GM19328 (cell line): ENCODE data around the gene TMEM140.
"Not testable (repeated sequence)": the region's sequence is repeated elsewhere in the genome, so short reads cannot be mapped to it uniquely, and the experiment has no call there.

Source experiments
- ATAC-seq: cut with Tn5 transposase; IDR thresholded peaks from one replicate; pipeline ENCODE4 v1.9.1; 2021; ENCODE audit warnings: mild to moderate bottlenecking, moderate library complexity; ENCODE audit not compliant: unreplicated experiment

Gene TMEM140

DNA sequence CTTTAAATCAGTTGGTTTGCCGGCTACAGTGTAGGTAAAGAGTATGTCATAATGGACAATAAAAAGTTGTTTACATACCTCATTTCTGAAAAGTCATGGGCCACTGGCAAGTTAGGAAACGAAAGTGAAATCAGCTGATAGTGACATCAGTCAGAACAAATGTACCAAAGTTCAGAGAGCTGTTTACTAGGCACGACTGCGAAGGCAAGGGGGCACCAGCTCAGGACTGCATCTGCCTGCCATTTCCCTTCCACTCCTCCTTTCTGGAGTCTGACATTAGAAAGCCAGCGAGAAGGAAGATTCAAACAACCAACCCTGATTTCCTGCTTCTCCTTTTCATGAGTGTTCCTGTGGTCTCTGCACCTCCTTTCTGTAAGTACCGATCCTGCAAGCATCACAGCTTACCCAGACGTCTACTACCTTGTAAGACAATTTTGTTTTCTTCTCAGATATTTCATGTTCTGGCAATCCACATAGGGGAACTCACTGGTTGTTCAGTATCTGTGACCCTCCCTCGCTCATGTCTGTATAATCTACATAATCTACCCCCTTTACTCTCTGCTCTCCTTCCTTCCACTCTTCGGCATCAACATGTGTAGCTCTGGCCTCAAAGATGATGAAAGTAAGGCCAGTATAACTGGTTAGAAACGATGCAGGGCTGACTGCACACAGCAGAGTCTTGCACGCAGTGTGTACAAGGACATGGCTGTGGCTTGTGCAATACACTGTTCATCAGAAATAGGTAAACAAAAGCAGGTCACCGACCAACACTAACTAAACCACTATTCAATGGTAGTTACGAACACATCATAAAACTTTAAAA, at the start of gene TMEM140:
Gene TMEM140 (plus strand): TSS at position 174 of the 823 bp plus-strand sequence. CDS start 16,370 bp downstream, outside the sequence.
- ATAC-seq = peak; percentile 52

DNA sequence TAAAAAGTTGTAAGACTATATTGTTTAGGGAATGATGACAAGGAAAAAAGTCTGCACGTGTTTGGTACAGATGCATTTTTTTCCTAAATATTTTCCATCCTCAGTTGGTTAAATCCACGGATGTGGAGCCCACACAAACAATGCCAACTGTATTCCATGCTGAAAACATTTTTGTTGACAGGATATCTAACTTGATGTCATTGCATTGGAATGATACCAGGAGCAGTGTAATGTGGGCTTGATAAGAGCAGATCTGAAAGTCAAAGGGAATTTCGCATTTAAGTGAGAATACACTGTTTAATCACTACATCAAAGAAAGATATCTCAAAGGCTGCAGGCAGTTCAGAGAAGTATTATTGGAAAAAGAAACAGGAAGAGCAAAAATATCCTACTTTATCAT, 49.5 kb upstream of the TMEM140 start:
- ATAC-seq = no peak

DNA sequence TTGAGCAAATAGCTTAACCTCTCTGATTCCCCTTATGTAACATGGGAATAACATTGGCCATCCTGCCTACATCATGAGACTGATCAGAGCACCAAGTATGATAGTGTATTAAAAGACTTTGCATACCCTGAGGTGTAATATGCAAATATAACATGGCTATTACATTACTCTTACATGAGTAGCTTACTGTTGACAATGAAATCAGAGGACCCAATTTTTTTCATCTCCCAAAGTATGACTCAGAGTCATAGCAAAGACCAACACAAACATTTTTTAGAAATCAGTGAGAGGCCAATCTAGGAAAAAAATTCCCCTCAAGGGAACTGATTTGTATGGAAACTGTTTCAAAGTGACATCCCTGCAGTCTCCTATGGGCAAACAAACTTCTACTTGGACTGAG, 47.0 kb upstream of the TMEM140 start:
- ATAC-seq = no peak

DNA sequence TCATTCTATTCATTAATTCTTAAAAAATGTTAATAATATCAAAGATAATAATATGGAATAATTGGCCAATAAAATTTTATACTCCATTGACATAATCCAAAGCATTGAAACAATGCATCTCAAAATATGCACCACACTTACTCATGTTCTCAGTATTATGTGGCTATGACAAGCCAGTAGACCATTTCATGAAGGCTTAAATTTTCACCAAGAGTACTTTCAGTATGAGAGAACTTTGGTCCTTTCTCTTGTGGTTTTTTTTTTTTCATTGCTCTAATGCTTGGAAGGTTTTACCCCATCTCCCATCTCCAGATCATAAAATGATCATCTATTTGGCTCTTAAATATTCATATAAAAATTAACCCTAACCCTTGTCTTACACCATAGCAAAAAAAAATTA, 45.5 kb upstream of the TMEM140 start:
- peak; percentile 69 for ATAC-seq

DNA sequence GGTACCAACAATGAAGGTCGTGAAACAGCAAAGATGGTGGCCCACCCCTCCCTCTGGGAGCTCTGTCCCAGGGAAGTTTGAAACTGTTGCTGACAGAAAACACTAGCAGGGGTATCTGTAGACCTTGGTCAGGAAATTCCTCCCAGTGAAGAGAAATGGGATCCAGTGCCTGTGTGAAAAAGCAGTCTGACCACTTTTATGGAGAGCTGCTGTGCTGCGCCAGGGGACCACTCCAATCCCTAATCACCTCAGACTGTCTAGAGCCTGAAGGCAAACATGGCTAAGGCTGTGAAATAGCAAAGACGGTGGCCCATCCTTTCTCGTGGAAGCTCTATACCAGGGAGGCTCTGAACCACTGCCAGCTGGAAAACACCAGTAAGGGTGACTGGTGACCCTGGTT, 38.3 kb upstream of the TMEM140 start:
- no peak for ATAC-seq

DNA sequence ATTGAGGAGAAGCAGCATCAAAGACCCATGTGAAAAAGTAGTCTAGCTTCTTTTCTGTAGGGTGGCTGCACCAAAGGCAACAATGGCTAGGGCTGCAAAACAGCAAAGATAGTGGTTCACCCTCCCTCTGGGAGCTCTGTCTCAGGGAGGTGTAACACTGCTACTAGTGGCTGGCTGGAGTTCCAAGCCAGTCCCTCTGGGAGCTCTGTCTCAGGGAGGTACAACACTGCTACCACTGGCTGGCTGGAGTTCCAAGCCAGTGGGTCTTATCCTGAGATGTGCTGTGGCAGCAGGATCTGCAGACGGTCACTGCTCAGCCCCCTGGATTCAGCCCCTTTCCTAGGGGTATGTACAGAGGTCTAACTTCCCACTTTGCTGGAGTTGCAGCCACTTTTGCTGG, 37.9 kb upstream of the TMEM140 start:
- ATAC-seq = no peak

DNA sequence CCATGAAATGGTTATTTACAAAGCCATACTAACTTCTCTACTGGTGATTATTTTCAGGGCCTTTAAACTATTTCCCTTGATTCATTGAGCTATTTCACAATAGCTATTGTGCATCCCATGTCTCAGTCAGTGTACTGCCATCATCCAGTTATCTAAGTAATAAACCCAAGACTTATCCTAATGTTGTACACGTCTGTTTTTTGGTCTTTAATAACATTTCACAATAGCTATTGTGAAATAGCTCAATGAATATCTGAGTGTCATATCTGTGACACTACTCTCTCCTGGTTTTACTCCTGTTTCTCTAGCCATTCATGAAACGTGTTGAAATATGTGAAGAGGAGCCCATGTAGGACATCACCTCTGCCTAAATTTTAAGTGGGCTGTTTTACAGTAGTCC, 36.5 kb upstream of the TMEM140 start:
- no peak for ATAC-seq

DNA sequence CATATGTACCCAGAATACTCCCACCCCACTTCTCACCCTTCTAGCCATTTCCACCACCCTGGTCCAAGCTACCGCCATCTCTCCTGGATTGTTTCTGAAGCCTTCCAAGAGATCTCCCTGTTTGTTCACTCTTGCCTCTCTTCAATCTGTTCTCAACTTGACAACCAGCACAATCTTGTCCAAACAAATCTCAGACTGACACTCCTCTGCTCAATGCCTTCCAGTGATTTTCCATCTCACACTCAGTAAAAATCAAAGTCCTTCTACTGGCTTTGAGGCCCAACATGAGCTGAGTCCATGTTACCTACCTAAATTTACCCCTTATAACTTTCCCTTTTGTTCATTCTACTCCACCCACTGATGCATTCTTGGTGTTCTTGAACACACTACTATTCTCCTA, 33.2 kb upstream of the TMEM140 start:
- no peak for ATAC-seq

DNA sequence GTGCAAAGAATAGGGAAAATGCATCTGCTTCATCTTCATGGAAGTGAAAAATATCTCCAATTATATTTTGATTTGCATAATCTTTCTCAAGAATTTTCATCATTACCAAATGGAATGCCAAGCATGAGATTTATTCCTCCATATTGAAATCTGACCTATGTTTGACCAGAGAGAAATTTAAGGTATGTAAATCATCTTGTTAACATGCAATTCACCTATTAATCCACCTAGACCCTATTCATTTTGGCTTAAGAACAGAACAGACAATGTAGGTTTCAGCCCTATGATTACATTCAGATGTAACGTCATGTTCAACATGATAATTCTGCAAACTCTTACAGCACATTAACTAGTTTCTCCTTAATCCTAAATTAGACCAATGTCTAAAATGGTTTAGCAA, 30.8 kb upstream of the TMEM140 start:
- ATAC-seq = no peak

DNA sequence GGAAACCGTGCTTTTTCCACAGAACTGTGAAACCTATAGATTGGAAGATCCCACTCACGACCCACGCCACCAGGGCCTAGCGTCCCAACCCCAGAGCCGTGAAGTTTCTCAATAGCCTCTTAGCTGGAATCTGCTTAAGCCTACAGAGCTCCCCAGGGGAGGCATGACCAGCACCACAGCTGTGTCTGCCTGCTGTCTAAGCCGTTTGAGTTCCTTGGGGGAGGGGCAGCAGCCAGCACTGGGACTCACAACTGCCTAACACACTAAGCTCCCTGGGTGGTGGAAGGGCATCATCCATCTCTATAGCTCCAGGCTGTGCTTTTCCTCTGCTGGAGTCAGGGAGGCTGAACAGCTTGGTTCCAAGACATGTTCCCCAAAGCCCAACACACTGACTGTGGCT, 26.0 kb upstream of the TMEM140 start:
- ATAC-seq = no peak

DNA sequence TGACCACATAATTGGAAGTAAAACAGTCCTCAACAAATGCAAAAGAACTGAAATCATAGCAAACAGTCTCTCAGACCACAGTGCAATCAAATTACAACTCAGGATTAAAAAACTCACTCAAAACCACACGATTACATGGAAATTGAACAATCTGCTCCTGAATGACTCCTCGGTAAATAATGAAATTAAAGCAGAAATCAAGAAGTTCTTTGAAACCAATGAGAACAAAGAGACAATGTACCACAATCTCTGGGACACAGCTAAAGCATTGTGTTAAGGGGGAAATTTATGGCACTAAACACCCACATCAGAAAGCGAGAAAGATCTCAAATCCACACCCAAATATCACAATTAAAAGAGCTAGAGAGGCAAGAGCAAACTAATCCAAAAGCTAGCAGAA, 23.2 kb upstream of the TMEM140 start:
- ATAC-seq = not testable (repeated sequence)

DNA sequence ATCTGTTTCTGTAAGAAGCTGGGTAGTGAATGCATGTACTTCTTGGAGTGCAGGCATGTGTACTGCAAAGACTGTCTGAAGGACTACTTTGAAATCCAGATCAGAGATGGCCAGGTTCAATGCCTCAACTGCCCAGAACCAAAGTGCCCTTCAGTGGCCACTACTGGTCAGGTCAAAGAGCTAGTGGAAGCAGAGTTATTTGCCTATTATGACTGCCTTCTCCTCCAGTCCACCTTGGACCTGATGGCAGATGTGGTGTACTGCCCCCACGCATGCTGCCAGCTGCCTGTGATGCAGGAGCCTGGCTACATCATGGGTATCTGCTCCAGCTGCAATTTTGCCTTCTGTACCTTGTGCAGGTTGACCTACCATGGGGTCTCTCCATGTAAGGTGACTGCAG, 18.9 kb upstream of the TMEM140 start:
- ATAC-seq = no peak

DNA sequence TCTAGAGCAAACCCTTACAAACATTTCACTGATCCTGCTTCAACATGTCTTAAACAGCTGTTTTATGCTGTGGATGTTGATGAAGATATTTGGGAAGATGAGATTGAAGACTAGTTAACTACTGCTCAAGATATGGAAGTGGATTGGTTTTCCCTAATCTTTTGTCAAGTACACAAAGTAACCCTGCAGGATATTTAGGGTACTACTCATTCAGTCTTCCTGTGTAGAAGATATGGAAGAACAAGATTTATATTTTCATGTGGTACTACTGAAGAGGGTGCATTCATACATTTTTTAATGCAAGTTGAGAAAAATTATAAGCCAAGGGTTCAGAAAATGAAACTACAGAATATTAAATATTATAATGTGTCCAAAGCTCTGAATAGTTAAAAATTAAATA, 18.3 kb upstream of the TMEM140 start:
- no peak for ATAC-seq

DNA sequence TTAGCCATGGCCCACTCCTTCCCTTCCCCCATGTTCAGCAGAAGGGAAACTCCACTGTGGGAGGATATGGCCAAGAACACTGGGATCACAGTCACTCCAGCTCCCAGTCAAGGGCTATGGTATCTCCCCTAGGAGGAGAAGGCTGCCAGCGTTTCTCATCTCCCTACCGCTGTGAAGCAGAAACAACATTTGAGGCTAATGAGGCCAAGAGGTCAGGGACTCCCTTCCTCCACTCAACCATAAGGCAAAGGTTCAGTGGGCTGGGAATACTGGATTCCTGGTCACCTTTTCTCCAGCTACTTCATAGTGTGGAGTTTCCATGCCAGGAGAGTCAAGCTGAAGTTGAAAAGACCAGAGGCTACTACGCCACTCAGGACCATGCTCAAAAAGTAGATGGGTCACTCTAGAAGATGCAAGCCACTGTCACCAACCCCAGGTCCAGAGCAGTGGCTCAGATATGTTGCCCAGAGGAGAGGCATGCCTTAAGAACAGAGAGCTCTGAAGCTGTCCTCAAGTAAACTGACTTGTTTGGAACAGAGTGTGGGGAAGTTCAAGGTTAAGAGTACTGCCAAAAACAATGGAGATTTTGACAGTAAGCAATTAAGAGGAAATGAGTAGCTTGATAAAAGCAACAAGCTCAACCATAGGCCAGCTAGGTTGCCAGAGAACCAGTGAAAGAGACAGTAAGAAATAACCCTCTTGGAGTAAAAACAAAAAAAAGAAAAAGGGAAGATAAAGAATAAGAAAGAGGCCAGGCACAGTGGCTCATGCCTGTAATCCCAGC, 3.8 kb upstream of the TMEM140 start:
- ATAC-seq = no peak

DNA sequence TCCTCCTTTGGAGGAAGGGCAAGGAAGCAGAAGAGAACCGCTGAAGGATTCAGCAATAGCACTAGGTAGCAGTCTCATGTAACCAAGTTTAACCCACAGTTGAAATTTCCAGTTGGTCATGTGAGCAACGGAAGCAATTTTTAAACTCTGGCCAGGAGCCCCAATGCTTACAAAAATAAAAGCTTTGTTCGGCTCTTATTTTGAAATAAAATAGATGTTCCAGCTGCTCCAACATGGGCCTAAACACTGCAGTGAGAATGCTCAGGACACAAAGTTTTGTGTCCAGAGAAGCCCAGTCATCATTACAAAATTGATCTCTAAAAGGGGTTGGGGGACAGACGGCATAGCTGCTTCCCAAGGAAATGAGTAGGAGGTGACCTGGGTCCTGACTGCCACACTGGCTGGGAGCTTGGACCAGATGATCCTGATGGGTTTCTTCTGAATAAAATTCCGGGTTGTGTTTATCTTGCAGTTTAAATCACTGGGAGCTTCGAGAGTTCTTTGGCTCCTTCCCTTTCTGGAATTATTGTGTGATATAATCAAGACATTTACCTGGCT, 452 bp upstream of the TMEM140 start:
- ATAC-seq = no peak

DNA sequence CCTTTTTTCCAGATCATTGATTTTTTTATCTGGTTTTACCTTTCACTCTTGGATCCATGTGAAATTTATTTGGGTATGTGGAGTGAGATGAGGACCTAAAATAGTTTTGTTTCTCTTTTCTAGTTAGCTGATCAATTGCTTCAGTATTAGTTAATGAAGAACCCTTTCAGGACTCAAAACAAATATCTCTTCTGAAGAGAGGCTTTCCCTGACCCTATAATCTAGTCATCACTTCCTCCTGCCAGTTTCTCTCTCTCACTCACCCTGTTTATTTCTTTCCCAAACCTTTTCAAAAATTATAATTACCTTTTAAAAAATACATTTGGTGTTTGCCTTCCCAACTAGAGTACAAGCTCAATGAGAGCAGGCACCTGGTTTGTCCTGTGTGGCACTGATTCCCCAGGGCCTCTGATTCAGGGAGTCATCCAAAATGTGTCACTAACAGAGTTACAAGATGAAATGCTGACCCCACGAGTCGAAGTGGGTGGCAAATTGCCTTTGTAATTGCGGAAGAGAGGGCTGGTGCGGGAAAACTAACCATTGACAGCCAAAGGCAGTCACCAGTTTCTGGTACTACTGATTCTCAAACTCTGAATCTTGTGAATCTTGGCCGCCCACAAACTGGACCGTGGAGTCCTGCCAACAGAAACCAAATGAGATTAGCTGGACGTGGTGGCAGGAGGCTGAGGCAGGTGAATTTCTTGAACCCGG, 2.4 kb downstream of the TMEM140 start:
- ATAC-seq = no peak

DNA sequence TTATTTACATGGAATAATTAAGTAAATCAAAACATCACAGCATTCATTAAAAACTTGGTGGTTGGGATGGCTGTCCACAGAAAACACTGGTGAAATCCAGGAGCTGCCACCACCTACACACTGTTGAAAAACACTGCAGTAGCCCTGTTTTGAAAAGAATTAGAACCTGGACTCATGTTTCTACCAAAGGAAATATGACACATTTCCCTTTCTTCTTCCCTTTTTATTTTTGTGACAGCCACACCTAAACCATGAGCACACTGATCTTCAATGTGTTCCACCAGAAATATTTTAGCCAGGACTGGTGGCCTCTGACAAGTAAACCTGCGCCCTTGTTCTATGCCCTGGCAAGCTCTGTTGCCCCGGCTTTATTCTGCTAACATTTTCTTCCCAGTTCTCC, 3.3 kb downstream of the TMEM140 start:
- no peak for ATAC-seq

DNA sequence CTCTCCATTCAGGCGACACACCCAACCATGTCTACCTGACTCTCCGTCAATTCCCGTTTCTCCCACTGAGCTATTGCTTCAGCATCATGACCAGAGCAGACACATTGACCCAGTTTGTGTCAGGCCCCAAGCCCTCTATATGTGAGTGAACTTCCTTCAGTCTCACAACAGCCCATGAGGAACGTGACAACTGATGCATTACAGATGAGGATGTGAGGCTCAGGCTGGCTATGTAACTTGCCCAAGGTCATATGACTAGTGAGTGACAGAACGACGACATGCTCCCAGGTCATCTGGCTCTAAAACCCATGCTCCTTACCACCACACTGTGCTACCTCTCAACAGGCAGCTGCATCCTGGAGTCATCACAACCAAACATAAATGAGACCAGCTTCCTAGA, 3.7 kb downstream of the TMEM140 start:
- ATAC-seq = no peak

DNA sequence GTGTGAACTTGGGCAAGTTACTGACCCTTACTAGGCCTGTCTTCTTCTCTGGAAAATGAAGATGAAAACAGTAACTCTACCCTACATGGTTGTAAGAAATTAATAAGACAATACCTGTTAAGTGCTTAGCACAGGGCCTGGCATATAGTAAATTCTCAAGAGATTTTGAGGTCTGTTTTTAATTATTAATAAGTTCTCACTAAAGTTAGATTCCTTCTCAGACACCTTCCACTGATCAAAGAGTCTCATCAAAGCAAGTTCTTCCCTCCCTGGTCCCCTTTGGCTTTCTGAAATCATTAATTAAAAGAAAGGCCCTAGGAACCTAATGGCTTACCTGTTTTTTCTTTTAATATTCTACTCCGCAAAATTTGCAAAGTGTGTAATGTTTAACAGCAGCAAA, 4.6 kb downstream of the TMEM140 start:
- no peak for ATAC-seq

DNA sequence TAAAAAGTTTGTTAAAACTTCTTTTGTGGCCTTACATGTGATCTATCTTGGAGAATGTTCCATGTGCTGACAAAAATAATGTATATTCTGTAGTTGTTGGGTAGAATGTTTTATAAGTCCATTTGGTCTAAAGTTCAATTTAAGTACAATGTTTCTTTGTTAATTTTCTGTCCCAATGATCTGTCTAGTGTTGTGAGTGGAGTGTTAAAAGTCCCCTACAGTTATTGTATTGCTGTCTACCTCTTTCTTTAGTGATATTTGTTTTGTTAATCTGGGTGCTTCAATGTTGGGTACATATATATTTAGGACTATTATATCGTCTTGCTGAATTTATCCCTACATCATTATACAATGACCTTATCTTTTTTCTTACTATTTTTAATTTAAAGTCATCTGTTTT, 6.9 kb downstream of the TMEM140 start:
- no peak for ATAC-seq

DNA sequence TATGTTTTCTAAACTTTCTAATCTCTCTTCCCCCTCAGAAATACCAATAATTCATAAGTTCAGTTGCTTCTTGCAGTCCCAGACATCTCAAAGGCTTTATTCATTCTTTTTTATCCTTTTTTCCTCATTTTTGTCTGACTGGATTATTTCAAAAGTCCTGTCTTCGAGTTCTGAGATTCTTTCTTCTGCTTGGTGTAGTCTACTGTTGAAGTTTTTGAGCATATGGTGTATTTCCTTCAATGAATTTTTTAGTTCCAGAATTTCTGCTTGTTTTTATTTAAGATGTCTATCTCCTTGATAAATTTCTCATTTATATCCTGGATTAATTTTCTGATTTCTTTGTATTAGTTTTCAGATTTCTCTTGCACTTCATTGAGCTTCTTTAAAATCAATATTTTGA, 8.4 kb downstream of the TMEM140 start:
- no peak for ATAC-seq
